Mesothelial cell of epicardium (in vitro differentiated cells): Measurements from ENCODE around the gene HOXA1. TPM values are rescaled to one million over a fixed set of nuclear protein-coding genes. Genes with fewer than 3 reads are reported as not detected.

ENCODE experiments used
- DNase-seq, 2 experiments: peaks; one replicate each; pipeline ENCODE4 v3.0.0; 2021; ENCODE audit warnings: low spot score in 2 of 2; ENCODE audit not compliant: unreplicated experiment in 2 of 2
- H3K27ac Mint-ChIP-seq: 2 replicates; pipeline ENCODE4 v1.8.0; 2021; ENCODE audit warnings: mixed read lengths
- H3K27me3 Mint-ChIP-seq: 2 replicates; pipeline ENCODE4 v1.8.0; 2021; ENCODE audit warnings: low read depth, mixed read lengths
- H3K36me3 Mint-ChIP-seq: 2 replicates; pipeline ENCODE4 v1.8.0; 2021; ENCODE audit warnings: mixed read lengths
- H3K4me1 Mint-ChIP-seq: 2 replicates; pipeline ENCODE4 v1.8.0; 2021; ENCODE audit warnings: mixed read lengths
- H3K4me3 Mint-ChIP-seq: 2 replicates; pipeline ENCODE4 v1.8.0; 2021; ENCODE audit warnings: mild to moderate bottlenecking, moderate library complexity, mixed read lengths
- H3K9me3 Mint-ChIP-seq: 2 replicates; pipeline ENCODE4 v1.8.0; 2021; ENCODE audit warnings: mixed read lengths
- total RNA-seq: library from RNA; stranded (reverse); gene quantifications from 3 replicates; pipeline ENCODE4 v1.2.1, GENCODE V29; 2021
- TF ChIP-seq, protein P1 (sequence below): fragments of 200-600 bp; sonication (generic); IDR thresholded peaks from one replicate; pipeline ENCODE4 v1.5.0; 2021; ENCODE audit warnings: antibody characterized with exemption; ENCODE audit not compliant: unreplicated experiment

Gene HOXA1
- total RNA-seq, 1 donor from 2014 or later: 14.6 TPM

DNA sequence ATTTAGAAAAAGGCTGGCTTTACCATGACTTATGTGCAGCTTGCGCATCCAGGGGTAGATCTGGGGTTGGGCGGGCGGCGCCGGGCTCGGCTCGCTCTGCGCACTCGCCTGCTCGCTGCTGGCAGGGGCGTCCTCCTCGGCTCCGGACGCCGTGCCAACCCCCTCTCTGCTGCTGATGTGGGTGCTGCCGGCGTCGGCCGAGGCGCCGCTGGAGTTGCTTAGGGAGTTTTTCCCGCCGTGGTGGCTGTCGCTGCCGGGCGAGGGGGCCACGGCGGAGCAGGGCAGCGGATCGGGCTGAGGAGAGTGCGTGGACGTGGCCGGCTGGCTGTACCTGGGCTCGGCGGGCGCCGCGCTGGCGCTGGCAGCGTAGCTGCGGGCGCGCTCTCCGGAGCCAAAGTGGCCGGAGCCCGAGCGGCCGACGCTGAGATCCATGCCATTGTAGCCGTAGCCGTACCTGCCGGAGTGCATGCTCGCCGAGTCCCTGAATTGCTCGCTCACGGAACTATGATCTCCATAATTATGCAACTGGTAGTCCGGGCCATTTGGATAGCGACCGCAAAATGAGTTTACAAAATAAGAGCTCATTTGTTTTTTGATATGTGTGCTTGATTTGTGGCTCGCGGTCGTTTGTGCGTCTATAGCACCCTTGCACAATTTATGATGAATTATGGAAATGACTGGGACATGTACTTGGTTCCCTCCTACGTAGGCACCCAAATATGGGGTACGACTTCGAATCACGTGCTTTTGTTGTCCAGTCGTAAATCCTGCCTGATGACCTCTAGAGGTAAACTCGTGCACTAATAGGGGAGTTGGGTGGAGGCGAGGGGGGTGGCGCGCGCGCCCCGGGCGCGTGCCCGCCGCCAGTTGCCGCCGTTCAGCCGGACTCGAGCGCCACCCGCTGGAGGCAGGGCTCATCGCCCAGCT lies 47.5 kb upstream of the HOXA1 start, which contains the start of gene HOXA5:
HOXA5 (minus strand) TSS at position 659 of the 927 bp plus-strand sequence; CDS start at position 585, 74 bp downstream.
- peak; percentile 83 to 96 for DNase-seq

DNA sequence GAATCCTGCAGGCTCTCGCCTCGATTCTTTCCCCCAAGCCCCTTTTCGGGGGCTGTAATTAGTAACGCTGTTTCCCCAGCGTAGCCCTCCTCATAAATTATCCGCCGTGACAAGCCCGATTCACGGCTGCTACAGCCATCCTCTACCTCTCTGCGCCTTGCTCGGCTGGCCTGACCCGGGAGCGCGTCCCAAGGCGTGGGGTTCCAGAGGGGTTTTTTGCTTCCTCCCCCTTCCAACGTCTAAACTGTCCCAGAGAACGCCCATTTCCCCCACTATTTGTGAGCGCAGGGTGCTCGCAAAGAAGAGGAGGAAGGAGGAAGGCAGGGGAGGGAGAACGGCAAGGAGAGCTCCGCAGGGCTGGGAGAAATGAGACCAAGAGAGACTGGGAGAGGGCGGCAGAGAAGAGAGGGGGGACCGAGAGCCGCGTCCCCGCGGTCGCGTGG lies 46.8 kb upstream of the HOXA1 start:
- Mint-ChIP-seq H3K4me1 (peaks cover 67% of the 10 kb centered on the region), H3K27me3 (no peaks in the 10 kb centered on the region), H3K9me3 (no peaks in the 10 kb centered on the region), H3K4me3 (peak overlapping the region; percentile 87), H3K36me3 (peaks cover 49% of the 10 kb centered on the region), H3K27ac (peak overlapping the region; percentile 100)
- TF ChIP-seq, protein P1, sequence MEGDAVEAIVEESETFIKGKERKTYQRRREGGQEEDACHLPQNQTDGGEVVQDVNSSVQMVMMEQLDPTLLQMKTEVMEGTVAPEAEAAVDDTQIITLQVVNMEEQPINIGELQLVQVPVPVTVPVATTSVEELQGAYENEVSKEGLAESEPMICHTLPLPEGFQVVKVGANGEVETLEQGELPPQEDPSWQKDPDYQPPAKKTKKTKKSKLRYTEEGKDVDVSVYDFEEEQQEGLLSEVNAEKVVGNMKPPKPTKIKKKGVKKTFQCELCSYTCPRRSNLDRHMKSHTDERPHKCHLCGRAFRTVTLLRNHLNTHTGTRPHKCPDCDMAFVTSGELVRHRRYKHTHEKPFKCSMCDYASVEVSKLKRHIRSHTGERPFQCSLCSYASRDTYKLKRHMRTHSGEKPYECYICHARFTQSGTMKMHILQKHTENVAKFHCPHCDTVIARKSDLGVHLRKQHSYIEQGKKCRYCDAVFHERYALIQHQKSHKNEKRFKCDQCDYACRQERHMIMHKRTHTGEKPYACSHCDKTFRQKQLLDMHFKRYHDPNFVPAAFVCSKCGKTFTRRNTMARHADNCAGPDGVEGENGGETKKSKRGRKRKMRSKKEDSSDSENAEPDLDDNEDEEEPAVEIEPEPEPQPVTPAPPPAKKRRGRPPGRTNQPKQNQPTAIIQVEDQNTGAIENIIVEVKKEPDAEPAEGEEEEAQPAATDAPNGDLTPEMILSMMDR: no peak
- no peak for DNase-seq

More for the DNA sequence above, 47.5 kb upstream of the HOXA1 start, which contains the start of gene HOXA5:
- Mint-ChIP-seq H3K4me3 (peak within 1 kb of the TSS; percentile 87), H3K27ac (peak within 1 kb of the TSS; percentile 100), H3K36me3 (peaks cover 44% of the 10 kb centered on the region), H3K4me1 (peaks cover 64% of the 10 kb centered on the region), H3K27me3 (no peaks in the 10 kb centered on the region), H3K9me3 (no peaks in the 10 kb centered on the region)
- TF ChIP-seq, protein P1: peak; percentile 96

DNA sequence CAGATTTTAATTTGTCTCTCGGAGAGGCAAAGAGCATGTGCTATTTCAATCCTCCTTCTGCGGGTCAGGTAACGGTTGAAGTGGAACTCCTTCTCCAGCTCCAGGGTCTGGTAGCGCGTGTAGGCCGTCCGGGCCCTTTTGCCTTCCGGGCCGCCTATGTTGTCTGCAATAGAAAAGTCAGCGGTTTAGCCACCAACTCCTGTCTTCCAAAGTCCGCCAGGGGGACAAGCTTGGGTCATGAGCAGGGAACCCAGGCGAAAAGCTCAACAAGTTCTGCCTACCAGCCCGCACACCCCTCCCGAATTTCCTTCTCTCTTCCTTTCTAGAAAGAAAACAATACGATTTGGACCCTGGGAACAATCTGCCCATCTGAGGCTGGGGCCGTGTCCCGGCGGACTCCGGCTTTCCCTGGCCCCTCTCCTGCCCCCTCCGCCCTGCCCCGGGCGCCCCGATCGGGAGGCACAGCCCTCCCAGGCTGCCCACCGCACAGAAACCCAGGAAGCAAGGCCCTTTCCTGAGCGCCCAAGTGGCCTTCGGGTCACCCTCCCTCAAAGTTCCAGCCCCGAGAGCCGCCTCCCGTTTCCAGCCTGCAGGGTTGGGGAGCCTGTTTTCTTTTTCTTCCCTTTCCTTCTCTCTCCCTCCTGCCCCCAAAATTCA lies 46.3 kb upstream of the HOXA1 start:
- TF ChIP-seq, protein P1: peak; percentile 25
- peak overlapping the region; percentile 87 for H3K4me3 Mint-ChIP-seq
- peak in 1 of 2 experiments; percentile 59 for DNase-seq
- H3K36me3 Mint-ChIP-seq: peaks cover 50% of the 10 kb centered on the region
- H3K4me1 Mint-ChIP-seq: peaks cover 67% of the 10 kb centered on the region
- H3K9me3 Mint-ChIP-seq: no peaks in the 10 kb centered on the region
- no peaks in the 10 kb centered on the region for H3K27me3 Mint-ChIP-seq
- peak overlapping the region; percentile 100 for H3K27ac Mint-ChIP-seq

DNA sequence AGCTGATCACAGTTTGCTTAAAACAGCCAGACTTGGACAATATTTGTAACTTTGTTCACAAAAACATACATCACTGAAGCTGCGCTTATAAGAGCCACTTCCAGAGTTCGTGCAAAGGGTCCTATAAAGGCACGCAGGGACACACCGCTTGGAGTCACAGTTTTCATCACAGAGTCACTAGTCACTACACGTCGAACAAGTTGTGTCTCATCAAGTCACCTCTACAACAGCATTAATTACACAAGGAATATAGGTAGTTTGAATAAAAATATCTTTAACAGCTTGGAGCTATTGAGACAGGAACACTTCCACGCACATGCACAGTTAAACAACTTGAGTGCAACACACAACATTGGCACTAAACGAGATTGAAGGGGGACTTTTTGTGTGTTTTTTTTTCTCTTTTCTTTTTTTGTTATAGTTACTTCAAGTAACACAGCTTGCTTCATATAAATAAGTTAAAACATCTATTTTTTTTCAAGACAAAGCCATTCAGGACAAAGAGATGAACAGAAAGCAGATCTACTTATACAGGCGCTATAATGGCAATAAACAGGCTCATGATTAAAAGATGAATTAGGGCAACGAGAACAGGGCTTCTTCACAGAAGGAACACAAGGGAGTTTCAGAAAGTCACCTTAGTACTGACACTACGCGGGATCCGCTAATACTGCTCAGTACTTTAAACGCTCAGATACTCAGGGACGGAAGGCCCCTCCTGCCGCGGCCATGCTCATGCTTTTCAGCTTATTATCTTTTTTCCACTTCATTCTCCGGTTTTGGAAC lies 45.5 kb upstream of the HOXA1 start:
- Mint-ChIP-seq H3K9me3 (no peaks in the 10 kb centered on the region), H3K36me3 (peaks cover 48% of the 10 kb centered on the region), H3K4me1 (peaks cover 67% of the 10 kb centered on the region), H3K27me3 (no peaks in the 10 kb centered on the region), H3K4me3 (peak overlapping the region; percentile 87), H3K27ac (peak overlapping the region; percentile 100)
- peak in 1 of 2 experiments; percentile 37 for DNase-seq
- TF ChIP-seq, protein P1: no peak
